Measurements from ENCODE around the gene CREB3L1. TPM values are rescaled to one million over a fixed set of nuclear protein-coding genes. Genes with fewer than 3 reads are reported as not detected.

Gene CREB3L1
- total RNA-seq, 4 donors from 2014 or later = 35.8 to 50.7 (median 41.6) TPM

DNA sequence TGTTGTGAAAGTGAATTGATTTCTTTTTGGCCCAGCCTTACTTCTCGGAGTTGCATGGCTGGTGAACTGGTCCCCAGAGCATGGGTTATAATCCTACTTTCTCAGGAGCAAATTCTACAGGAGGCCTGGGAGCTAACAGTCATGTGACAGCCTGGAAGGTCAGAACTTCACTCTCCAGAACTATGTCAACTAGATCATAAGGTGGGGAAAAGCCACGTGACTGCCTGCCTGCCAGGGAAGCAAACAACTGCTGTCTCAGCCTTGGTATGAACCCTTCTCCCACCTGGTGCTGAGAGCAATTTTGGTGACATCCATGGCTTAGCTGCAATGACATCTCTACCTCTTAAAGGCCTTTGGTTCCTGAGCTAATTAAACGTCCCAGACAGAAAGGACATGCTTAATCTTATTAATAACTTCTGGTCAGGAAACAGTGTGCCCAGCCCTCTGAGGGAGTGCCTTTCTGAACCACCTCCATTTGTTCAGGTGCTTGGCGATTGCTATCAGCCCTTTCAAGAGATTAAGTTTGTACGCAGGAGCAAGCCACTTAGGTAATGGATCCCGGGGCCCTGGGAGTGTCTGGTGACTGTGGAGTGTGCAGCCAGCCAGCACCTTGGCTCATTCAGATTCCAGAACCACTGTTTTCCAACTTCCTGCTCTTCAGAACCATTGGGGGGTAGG, 1.4 kb upstream of the CREB3L1 start:
- Histone ChIP-seq H3K36me3 (no peaks in the 10 kb centered on the region), H3K27ac (peak overlapping the region; percentile 90 to 94 (median 92)), H3K27me3 (peaks cover 17% of the 10 kb centered on the region), H3K4me1 (peaks cover 46 to 95% (median 82%) of the 10 kb centered on the region in 4 donors), H3K9me3 (no peaks in the 10 kb centered on the region), H3K4me3 (no peak overlapping the region)
- TF ChIP-seq, protein P1, sequence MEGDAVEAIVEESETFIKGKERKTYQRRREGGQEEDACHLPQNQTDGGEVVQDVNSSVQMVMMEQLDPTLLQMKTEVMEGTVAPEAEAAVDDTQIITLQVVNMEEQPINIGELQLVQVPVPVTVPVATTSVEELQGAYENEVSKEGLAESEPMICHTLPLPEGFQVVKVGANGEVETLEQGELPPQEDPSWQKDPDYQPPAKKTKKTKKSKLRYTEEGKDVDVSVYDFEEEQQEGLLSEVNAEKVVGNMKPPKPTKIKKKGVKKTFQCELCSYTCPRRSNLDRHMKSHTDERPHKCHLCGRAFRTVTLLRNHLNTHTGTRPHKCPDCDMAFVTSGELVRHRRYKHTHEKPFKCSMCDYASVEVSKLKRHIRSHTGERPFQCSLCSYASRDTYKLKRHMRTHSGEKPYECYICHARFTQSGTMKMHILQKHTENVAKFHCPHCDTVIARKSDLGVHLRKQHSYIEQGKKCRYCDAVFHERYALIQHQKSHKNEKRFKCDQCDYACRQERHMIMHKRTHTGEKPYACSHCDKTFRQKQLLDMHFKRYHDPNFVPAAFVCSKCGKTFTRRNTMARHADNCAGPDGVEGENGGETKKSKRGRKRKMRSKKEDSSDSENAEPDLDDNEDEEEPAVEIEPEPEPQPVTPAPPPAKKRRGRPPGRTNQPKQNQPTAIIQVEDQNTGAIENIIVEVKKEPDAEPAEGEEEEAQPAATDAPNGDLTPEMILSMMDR (IDR thresholded peaks at IDR 0.05) = no peak
- peak; percentile 34 for TF ChIP-seq POLR2A (IDR thresholded peaks at IDR 0.05)
- TF ChIP-seq EP300 (IDR thresholded peaks at IDR 0.05; ENCODE audit: low read depth) = no peak
- TF ChIP-seq POLR2AphosphoS5 (IDR thresholded peaks at IDR 0.05) = peak in 1 of 3 donors; percentile 8
- intact Hi-C loops (cut with DNase I; ENCODE audit: low total_unique reads) = no loop called here
- peak; percentile 67 for DNase-seq
- in situ Hi-C loops (cut with MboI; ENCODE audit: low pct_ligation_motif_present in 1 of 4, low pct_unique_long_range_greater_than_20kb in 1 of 4, low sequenced_read_pairs in 3 of 4) = no loop called here
- 38% methylated on average over 6 of the region's 6 CpGs; no CpG with 5 or more reads in 1 of the 2 donors for WGBS, 2 donors (ENCODE audit: low coverage in 1 of 2)

DNA sequence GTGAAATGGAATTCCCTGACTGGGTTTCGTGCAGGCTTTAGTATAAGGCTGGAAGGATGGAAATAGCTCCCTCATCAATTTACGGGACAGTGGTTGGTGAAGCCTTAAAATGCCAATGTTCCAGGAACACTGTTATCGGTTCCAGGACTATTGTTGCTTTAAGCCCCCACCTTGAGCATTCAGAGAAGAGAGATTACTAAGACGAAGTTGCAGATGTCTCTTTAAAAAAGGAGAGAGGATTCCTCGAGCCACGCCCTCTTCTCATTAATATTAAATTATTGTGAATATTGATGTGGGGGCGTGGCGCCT, 195 bp upstream of the CREB3L1 start:
- DNase-seq = no peak
- peaks cover 17% of the 10 kb centered on the region for H3K27me3 ChIP-seq
- peak overlapping the region; percentile 90 to 94 (median 92) for H3K27ac ChIP-seq
- WGBS, 2 donors (ENCODE audit: low coverage in 1 of 2) = 27 to 32% methylated on average over 3 to 8 of the region's 8 CpGs
- in situ Hi-C loops (cut with MboI; ENCODE audit: low pct_ligation_motif_present in 1 of 4, low pct_unique_long_range_greater_than_20kb in 1 of 4, low sequenced_read_pairs in 3 of 4) (no loop called here), intact Hi-C loops (cut with DNase I; ENCODE audit: low total_unique reads) (no loop called here)
- peak overlapping the region in 3 of 4 donors; percentile 76 to 83 (median 78) for H3K4me3 ChIP-seq
- TF ChIP-seq EP300 (IDR thresholded peaks at IDR 0.05; ENCODE audit: low read depth) (no peak), POLR2A (IDR thresholded peaks at IDR 0.05) (no peak), POLR2AphosphoS5 (IDR thresholded peaks at IDR 0.05) (no peak)
- TF ChIP-seq, protein P1 (IDR thresholded peaks at IDR 0.05) = no peak
- no peaks in the 10 kb centered on the region for H3K36me3 ChIP-seq
- H3K4me1 ChIP-seq = peaks cover 44 to 95% (median 79%) of the 10 kb centered on the region in 4 donors
- H3K9me3 ChIP-seq = no peaks in the 10 kb centered on the region

DNA sequence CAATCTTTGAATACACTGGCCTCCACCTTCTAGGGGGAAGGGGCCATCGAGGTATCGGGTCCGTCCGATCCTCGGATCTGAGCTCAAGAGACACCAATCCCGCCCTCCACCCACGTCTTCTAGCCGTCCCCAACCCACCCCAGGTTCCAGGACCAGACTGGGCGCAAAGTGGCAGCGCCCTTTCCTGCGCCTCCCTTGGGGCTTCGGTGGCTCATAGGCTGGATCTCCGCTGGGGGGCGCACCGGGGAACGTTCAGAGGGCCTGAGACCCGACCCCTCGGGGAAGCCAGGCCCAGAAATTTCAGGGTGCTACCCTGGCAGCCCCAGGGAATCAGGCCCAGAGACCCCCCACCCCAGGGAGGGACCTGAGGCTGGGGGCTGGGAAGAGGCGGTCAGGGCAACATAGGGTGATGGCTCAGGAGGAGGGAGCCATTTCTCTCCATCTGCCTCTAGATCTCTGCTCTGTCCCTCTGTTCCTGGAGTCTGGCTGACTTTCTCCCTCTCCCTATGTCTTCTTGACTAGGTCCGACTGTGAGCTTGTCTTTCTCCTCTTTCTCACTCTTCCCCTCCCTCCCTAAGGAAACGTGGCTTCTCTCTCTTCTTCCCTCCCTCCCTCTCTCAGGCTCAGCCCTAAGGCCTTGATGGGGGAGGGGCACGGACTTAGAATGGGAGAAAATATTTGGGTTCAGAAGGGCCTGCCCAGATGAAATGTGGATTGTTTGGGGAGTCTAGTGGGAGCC, 1.1 kb downstream of the CREB3L1 start:
- TF ChIP-seq, protein P1 (IDR thresholded peaks at IDR 0.05) = peak; percentile 62 to 81 (median 65)
- TF ChIP-seq EP300 (IDR thresholded peaks at IDR 0.05; ENCODE audit: low read depth) = no peak
- TF ChIP-seq POLR2A (IDR thresholded peaks at IDR 0.05) = no peak
- peak in 2 of 3 donors; percentile 12 to 20 for TF ChIP-seq POLR2AphosphoS5 (IDR thresholded peaks at IDR 0.05)
- Histone ChIP-seq H3K27me3 (peaks cover 17% of the 10 kb centered on the region), H3K27ac (peak overlapping the region; percentile 90 to 94 (median 92)), H3K4me3 (peak overlapping the region; percentile 65 to 83 (median 77)), H3K36me3 (no peaks in the 10 kb centered on the region), H3K4me1 (peaks cover 31 to 86% (median 67%) of the 10 kb centered on the region in 4 donors), H3K9me3 (no peaks in the 10 kb centered on the region)
- intact Hi-C loops (cut with DNase I; ENCODE audit: low total_unique reads) (no loop called here), in situ Hi-C loops (cut with MboI; ENCODE audit: low pct_ligation_motif_present in 1 of 4, low pct_unique_long_range_greater_than_20kb in 1 of 4, low sequenced_read_pairs in 3 of 4) (no loop called here)
- DNase-seq = peak; percentile 79
- WGBS, 2 donors (ENCODE audit: low coverage in 1 of 2) = 13% methylated on average over 22 of the region's 22 CpGs; no CpG with 5 or more reads in 1 of the 2 donors

Measured in transverse colon (tissue), 4 donors.